H9 (cell line): ENCODE results near the gene ARHGEF17. TPM values are rescaled to one million over a fixed set of nuclear protein-coding genes. Genes with fewer than 3 reads are reported as not detected.

Experiments used
- DNase-seq: peaks from one replicate; pipeline ENCODE4 v3.0.0-alpha.2; 2017
- H2AFZ ChIP-seq: one replicate; pipeline ENCODE4 v1.6.1; 2013; ENCODE audit warnings: mild to moderate bottlenecking, low read length, control low read depth, moderate library complexity
- H2AK5ac ChIP-seq: 2 replicates; pipeline ENCODE4 v1.6.1; 2013; ENCODE audit warnings: low read length, control low read depth, mixed read lengths; ENCODE audit not compliant: insufficient read length
- H2BK120ac ChIP-seq: one replicate; pipeline ENCODE4 v1.6.1; 2013; ENCODE audit warnings: low read depth, mild to moderate bottlenecking, low read length, control low read depth, inconsistent platforms; ENCODE audit not compliant: poor library complexity, severe bottlenecking
- H2BK12ac ChIP-seq: 2 replicates; pipeline ENCODE4 v1.6.1; 2013; ENCODE audit warnings: low read length, control low read depth, mixed read lengths, low read depth; ENCODE audit not compliant: insufficient read length
- H2BK15ac ChIP-seq: 2 replicates; pipeline ENCODE4 v1.6.1; 2013; ENCODE audit warnings: low read depth, low read length, control low read depth
- H2BK20ac ChIP-seq: one replicate; pipeline ENCODE4 v1.6.1; 2013; ENCODE audit warnings: low read depth, mild to moderate bottlenecking, low read length, control low read depth, inconsistent platforms; ENCODE audit not compliant: poor library complexity, severe bottlenecking
- H2BK5ac ChIP-seq: 2 replicates; pipeline ENCODE4 v1.6.1; 2013; ENCODE audit warnings: low read length, control low read depth, mixed read lengths; ENCODE audit not compliant: insufficient read length
- H3K14ac ChIP-seq: 2 replicates; pipeline ENCODE4 v1.6.1; 2013; ENCODE audit warnings: low read length, control low read depth; ENCODE audit not compliant: insufficient read depth
- H3K18ac ChIP-seq: 2 replicates; pipeline ENCODE4 v1.6.1; 2013; ENCODE audit warnings: low read depth, mild to moderate bottlenecking, mixed read lengths, low read length, control low read depth; ENCODE audit not compliant: insufficient read length
- H3K23ac ChIP-seq: 2 replicates; pipeline ENCODE4 v1.6.1; 2013; ENCODE audit warnings: low read length, control low read depth, mixed read lengths, low read depth; ENCODE audit not compliant: insufficient read length
- H3K23me2 ChIP-seq: 2 replicates; pipeline ENCODE4 v1.6.1; 2013; ENCODE audit warnings: low read depth, mild to moderate bottlenecking, mixed read lengths, low read length, control low read depth; ENCODE audit not compliant: insufficient read length, poor library complexity, severe bottlenecking
- H3K27ac ChIP-seq: 2 replicates; pipeline ENCODE4 v1.5.1; 2013; ENCODE audit warnings: low read length, control low read depth, mixed read lengths, low read depth; ENCODE audit not compliant: insufficient read length
- H3K27me3 ChIP-seq: 2 replicates; pipeline ENCODE4 v1.6.1; 2013; ENCODE audit warnings: low read length, control low read depth, inconsistent platforms; ENCODE audit not compliant: insufficient read depth
- H3K4ac ChIP-seq: 2 replicates; pipeline ENCODE4 v1.6.1; 2013; ENCODE audit warnings: low read depth, mild to moderate bottlenecking, control low read depth, inconsistent platforms, low read length, moderate library complexity
- H3K4me1 ChIP-seq: 2 replicates; pipeline ENCODE4 v1.6.1; 2013; ENCODE audit warnings: low read length, control low read depth, inconsistent platforms; ENCODE audit not compliant: insufficient read depth
- H3K4me2 ChIP-seq: 2 replicates; pipeline ENCODE4 v1.6.1; 2013; ENCODE audit warnings: low read length, control low read depth, mixed read lengths; ENCODE audit not compliant: insufficient read length, insufficient read depth
- H3K56ac ChIP-seq: 2 replicates; pipeline ENCODE4 v1.6.1; 2013; ENCODE audit warnings: low read depth, mild to moderate bottlenecking, mixed read lengths, low read length, control low read depth; ENCODE audit not compliant: insufficient read length
- H3K79me1 ChIP-seq: 2 replicates; pipeline ENCODE4 v1.6.1; 2013; ENCODE audit warnings: low read depth, mild to moderate bottlenecking, moderate library complexity, low read length, control low read depth, inconsistent platforms; ENCODE audit not compliant: insufficient read depth, poor library complexity, severe bottlenecking
- H3K79me2 ChIP-seq: 2 replicates; pipeline ENCODE4 v1.6.1; 2013; ENCODE audit warnings: low read length, control low read depth, inconsistent platforms; ENCODE audit not compliant: insufficient read depth
- H3K9ac ChIP-seq: 2 replicates; pipeline ENCODE4 v1.6.1; 2013; ENCODE audit warnings: low read length, control low read depth, mixed read lengths; ENCODE audit not compliant: insufficient read length; ENCODE audit errors: extremely low read depth
- H3K9me3 ChIP-seq: one replicate; pipeline ENCODE4 v1.6.1; 2013; ENCODE audit warnings: low read depth, low read length, inconsistent platforms; ENCODE audit not compliant: control insufficient read depth
- H3T11ph ChIP-seq: one replicate; pipeline ENCODE4 v1.6.1; 2013; ENCODE audit warnings: mild to moderate bottlenecking, low read length, control low read depth, inconsistent platforms
- H4K20me1 ChIP-seq: one replicate; pipeline ENCODE4 v1.6.1; 2013; ENCODE audit not compliant: control insufficient read depth, insufficient read length, insufficient read depth
- H4K5ac ChIP-seq: 2 replicates; pipeline ENCODE4 v1.6.1; 2013; ENCODE audit warnings: low read depth, mild to moderate bottlenecking, mixed read lengths, low read length, control low read depth; ENCODE audit not compliant: insufficient read length
- H4K8ac ChIP-seq: replicated peaks from 2 replicates; pipeline ENCODE4 v1.6.1; 2013; ENCODE audit warnings: low read length, control low read depth, mixed read lengths, low read depth; ENCODE audit not compliant: insufficient read length
- H4K91ac ChIP-seq: 2 replicates; pipeline ENCODE4 v1.6.1; 2013; ENCODE audit warnings: low read depth, mild to moderate bottlenecking, moderate library complexity, mixed read lengths, low read length, control low read depth; ENCODE audit not compliant: insufficient read length
- H3K27ac Mint-ChIP-seq, 3 experiments: 2 replicates in 2 of 3; 3 replicates in 1 of 3; pipeline ENCODE4 v1.8.0; 2020 to 2021; ENCODE audit warnings: mixed read lengths in 3 of 3, mild to moderate bottlenecking in 1 of 3, moderate library complexity in 1 of 3
- H3K27me3 Mint-ChIP-seq: 2 replicates; pipeline ENCODE4 v1.8.0; 2021; ENCODE audit warnings: low read depth, mild to moderate bottlenecking, moderate library complexity, mixed read lengths
- H3K36me3 Mint-ChIP-seq, 3 experiments: 2 replicates in 2 of 3; 3 replicates in 1 of 3; pipeline ENCODE4 v1.8.0; 2020 to 2021; ENCODE audit warnings: low read depth in 3 of 3, mixed read lengths in 3 of 3; ENCODE audit not compliant: insufficient read depth in 1 of 3
- H3K4me1 Mint-ChIP-seq, 2 experiments: 2 replicates each; pipeline ENCODE4 v1.8.0; 2020; ENCODE audit warnings: mixed read lengths in 2 of 2
- H3K4me3 Mint-ChIP-seq, 2 experiments: 2 replicates in 1 of 2; 3 replicates in 1 of 2; pipeline ENCODE4 v1.8.0; 2020 to 2021; ENCODE audit warnings: mild to moderate bottlenecking in 2 of 2, mixed read lengths in 2 of 2, moderate library complexity in 1 of 2
- H3K9me3 Mint-ChIP-seq, 2 experiments: 2 replicates in 1 of 2; 3 replicates in 1 of 2; pipeline ENCODE4 v1.8.0; 2020; ENCODE audit warnings: mild to moderate bottlenecking in 2 of 2, mixed read lengths in 2 of 2, moderate library complexity in 1 of 2
- WGBS: extraction: QIAGEN DNeasy Blood & Tissue Kit; methylation state at CpG from one replicate; pipeline ENCODE4 v1.1.7; 2013; ENCODE audit warnings: missing lambda C conversion rate, low lambda C conversion rate, mixed read lengths; ENCODE audit not compliant: insufficient read length; ENCODE audit errors: extremely low coverage; 5-methylcytosine and 5-hydroxymethylcytosine counted together
- total RNA-seq: library from RNA; stranded (reverse); gene quantifications from 2 replicates; pipeline ENCODE4 v1.2.1, GENCODE V29; 2021
- TF ChIP-seq, protein P1 (sequence below): fragments of 200-600 bp; sonication (generic); conservative IDR thresholded peaks from 3 replicates; pipeline ENCODE4 v1.8.0; 2021; ENCODE audit warnings: antibody characterized with exemption, mild to moderate bottlenecking

ARHGEF17 gene
- total RNA-seq, 1 experiment from 2014 or later = 7.4 TPM

DNA sequence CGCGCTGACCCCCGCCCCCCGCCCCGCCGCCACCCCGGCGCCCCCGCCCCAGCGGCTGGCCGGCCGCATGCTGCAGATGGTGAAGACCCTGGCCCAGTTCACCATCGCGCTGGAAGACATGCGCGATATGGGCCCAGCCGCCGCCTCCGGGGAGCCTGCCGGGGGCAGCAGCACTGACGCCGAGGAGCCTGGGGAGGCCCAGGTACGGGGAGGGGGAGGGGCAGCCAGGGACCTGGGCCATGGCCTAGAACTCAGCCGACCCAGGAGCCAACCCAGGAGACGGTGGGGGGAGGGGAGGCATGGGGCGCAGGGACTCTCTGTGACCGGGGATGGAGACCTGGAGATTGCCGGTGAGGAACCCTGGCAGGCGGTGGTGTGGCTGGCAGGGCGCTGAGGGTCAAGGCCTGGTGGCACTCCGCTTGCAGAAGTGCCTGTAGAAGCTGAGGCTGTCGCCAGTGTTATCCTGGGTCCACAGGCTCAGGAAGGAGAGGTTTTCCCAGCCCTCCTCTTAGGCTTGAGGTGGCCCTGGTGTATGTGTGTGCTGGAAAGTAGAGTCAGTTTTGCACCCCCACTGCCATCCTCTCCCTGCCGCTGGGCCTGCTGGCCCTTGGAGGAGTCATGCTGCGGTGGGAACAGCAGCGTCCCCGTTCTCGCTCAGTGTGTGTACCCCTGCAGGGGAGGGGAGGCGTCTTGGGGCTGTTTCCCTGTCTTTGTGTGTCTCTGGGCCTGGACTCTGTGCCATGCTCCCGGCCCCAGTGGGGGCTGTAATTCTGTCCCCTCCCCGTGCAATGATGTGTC, 35.2 kb downstream of the ARHGEF17 start:
- H2AFZ ChIP-seq = no peak overlapping the region
- no peak overlapping the region for H2BK20ac ChIP-seq
- H3K36me3 Mint-ChIP-seq = peaks cover 0 to 4% (median 3%) of the 10 kb centered on the region in 3 experiments; a peak in 4 of 7 replicates
- DNase-seq = peak; percentile 51
- no peak overlapping the region for H2AK5ac ChIP-seq
- no peak overlapping the region for H3K18ac ChIP-seq
- peaks cover 9% of the 10 kb centered on the region; the same call in 1 of the 2 replicates for H3K27me3 ChIP-seq
- no peak overlapping the region for H2BK12ac ChIP-seq
- H4K91ac ChIP-seq = no peak overlapping the region
- H3K14ac ChIP-seq = no peak overlapping the region; the same call in 1 of the 2 replicates
- TF ChIP-seq, protein P1, sequence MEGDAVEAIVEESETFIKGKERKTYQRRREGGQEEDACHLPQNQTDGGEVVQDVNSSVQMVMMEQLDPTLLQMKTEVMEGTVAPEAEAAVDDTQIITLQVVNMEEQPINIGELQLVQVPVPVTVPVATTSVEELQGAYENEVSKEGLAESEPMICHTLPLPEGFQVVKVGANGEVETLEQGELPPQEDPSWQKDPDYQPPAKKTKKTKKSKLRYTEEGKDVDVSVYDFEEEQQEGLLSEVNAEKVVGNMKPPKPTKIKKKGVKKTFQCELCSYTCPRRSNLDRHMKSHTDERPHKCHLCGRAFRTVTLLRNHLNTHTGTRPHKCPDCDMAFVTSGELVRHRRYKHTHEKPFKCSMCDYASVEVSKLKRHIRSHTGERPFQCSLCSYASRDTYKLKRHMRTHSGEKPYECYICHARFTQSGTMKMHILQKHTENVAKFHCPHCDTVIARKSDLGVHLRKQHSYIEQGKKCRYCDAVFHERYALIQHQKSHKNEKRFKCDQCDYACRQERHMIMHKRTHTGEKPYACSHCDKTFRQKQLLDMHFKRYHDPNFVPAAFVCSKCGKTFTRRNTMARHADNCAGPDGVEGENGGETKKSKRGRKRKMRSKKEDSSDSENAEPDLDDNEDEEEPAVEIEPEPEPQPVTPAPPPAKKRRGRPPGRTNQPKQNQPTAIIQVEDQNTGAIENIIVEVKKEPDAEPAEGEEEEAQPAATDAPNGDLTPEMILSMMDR = no peak
- no peak overlapping the region for H3K4ac ChIP-seq
- no peak overlapping the region for H3K27ac ChIP-seq
- H4K8ac ChIP-seq = no peak overlapping the region
- H3K23ac ChIP-seq = no peak overlapping the region
- H3K9me3 ChIP-seq = no peaks in the 10 kb centered on the region
- peak overlapping the region; percentile 45 to 62; a peak in 4 of 5 replicates for H3K4me3 Mint-ChIP-seq
- no peaks in the 10 kb centered on the region for H3K4me1 ChIP-seq
- H4K5ac ChIP-seq = no peak overlapping the region
- H3T11ph ChIP-seq = no peak overlapping the region
- H3K79me2 ChIP-seq = no peaks in the 10 kb centered on the region
- no peak overlapping the region for H3K9ac ChIP-seq
- H3K27ac Mint-ChIP-seq = no peak overlapping the region
- no peaks in the 10 kb centered on the region for H3K9me3 Mint-ChIP-seq
- no peak overlapping the region for H2BK15ac ChIP-seq
- no peaks in the 10 kb centered on the region for H3K79me1 ChIP-seq
- no peak overlapping the region for H3K56ac ChIP-seq
- H2BK120ac ChIP-seq = no peak overlapping the region
- H3K27me3 Mint-ChIP-seq = peaks cover 52% of the 10 kb centered on the region
- H4K20me1 ChIP-seq = peaks cover 2% of the 10 kb centered on the region
- H2BK5ac ChIP-seq = no peak overlapping the region
- no CpG with 5 or more reads among the region's 40 CpGs for WGBS
- peaks cover 21 to 29% of the 10 kb centered on the region in 2 experiments for H3K4me1 Mint-ChIP-seq
- peaks cover 3% of the 10 kb centered on the region for H3K23me2 ChIP-seq
- H3K4me2 ChIP-seq = peak overlapping the region; percentile 44
